Thyroid gland (tissue), 4 donors: Measurements from ENCODE around the gene ATP4A. TPM values are rescaled to one million over a fixed set of nuclear protein-coding genes. Genes with fewer than 3 reads are reported as not detected.
A peak's percentile ranks its signal among the peaks of the same experiment; 100 is the strongest.

Experiments
- DNase-seq, 2 donors: peaks; one replicate each; pipeline ENCODE4 v3.0.0-alpha.2; 2019
- H3K27ac ChIP-seq, 3 donors: fragments of 200-600 bp; sonication (generic); 1 replicate in 2 of 3; 2 replicates in 1 of 3; pipeline ENCODE4 v1.5.1; 2016 to 2019; ENCODE audit warnings: mild to moderate bottlenecking in 1 of 3, moderate library complexity in 1 of 3
- H3K27me3 ChIP-seq: fragments of 200-600 bp; sonication (generic); one replicate; pipeline ENCODE4 v1.5.1; 2019
- H3K36me3 ChIP-seq, 2 donors: fragments of 200-600 bp; sonication (generic); one replicate each; pipeline ENCODE4 v1.5.1; 2016 to 2019
- H3K4me1 ChIP-seq, 2 donors: fragments of 200-600 bp; sonication (generic); one replicate each; pipeline ENCODE4 v1.5.1; 2017 to 2019
- H3K4me3 ChIP-seq, 3 donors: fragments of 200-600 bp; sonication (generic); replicated peaks in 1 of 3; 1 replicate in 2 of 3; 2 replicates in 1 of 3; pipeline ENCODE4 v1.5.1; 2016; ENCODE audit warnings: mild to moderate bottlenecking in 1 of 3
- H3K9me3 ChIP-seq: fragments of 200-600 bp; sonication (generic); one replicate; pipeline ENCODE4 v1.5.1; 2017
- CTCF ChIP-seq, 6 experiments: fragments of 200-600 bp in 3 of 6; fragments of 450-650 bp in 3 of 6; sonication (generic) in 3 of 6; IDR thresholded peaks; one replicate each; pipeline ENCODE4 v1.5.1; 2016 to 2019; ENCODE audit warnings: antibody characterized with exemption in 6 of 6, mild to moderate bottlenecking in 2 of 6, inconsistent platforms in 1 of 6, moderate library complexity in 1 of 6
- POLR2A ChIP-seq, 2 donors: fragments of 450-650 bp; IDR thresholded peaks; one replicate each; pipeline ENCODE4 v1.6.1; 2017; ENCODE audit warnings: antibody characterized with exemption in 2 of 2, mild to moderate bottlenecking in 2 of 2, moderate library complexity in 1 of 2
- WGBS, 2 donors: methylation state at CpG; one replicate each; pipeline ENCODE4 v1.1.5; 2017; 5-methylcytosine and 5-hydroxymethylcytosine counted together
- intact Hi-C: fragments of 100-400 bp; cut with DNase I; formaldehyde crosslinking; loops from one replicate; pipeline ENCODE4 v1.15.1; 2023
- total RNA-seq, 4 donors: library from RNA; depleted of rRNA; stranded (reverse); fragments of >200 nt; gene quantifications; one replicate each; pipeline ENCODE4 v1.2.3, GENCODE V29; 2016

ATP4A gene
- total RNA-seq, 4 donors from 2014 or later, result 0.27 to 1.9 (median 0.33) TPM

DNA sequence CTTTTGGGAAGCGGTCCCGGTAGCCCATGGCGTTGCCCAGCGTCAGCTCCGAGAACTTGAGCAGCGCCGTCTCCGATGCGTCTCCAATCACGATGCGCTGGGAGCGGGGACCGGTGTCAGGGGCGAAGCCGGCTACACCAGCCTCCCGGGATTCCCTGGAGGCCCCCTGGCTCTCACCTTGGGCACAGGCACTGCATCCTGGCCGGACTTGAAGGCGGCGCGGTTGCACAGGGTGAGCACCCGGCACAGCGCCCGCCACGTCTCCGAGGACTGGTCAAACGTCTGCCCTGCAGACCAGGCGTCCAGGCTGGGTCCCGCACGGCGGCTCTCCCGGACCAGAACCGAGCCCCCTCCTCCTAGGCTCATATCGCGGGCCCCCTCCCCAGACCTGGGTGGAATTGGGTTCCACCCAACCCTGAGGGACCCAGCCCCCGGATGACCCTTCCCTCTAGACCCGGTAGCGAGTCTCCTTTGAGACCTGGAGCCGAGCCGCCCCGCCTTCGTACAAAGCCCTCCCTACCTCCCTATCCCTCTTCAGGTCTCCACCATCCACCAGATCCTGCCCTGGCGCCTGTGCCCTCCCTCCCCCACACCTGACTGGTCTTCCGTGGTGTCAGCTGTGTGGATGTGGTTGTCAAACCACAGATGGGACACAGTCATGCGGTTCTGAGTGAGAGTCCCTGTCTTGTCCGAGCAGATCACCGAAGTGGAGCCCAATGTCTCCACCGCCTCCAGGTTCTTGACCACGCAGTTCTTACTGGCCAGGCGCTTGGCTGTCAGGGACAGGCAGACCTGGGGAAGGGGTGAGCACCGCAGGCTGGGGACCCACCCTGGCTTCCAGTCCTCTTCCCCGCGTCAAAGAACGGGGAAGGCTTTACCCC lies 4.8 kb downstream of the ATP4A start:
- no peaks in the 10 kb centered on the region for H3K36me3 ChIP-seq
- peaks cover 7% of the 10 kb centered on the region for H3K27me3 ChIP-seq
- TF ChIP-seq CTCF (IDR thresholded peaks at IDR 0.05) (no peak), POLR2A (IDR thresholded peaks at IDR 0.05) (no peak)
- H3K9me3 ChIP-seq, result no peaks in the 10 kb centered on the region
- WGBS, 2 donors, result 53 to 66% methylated on average over 18 to 26 of the region's 53 CpGs
- peak overlapping the region in 1 of 3 donors; percentile 11 for H3K4me3 ChIP-seq
- H3K4me1 ChIP-seq, result peaks cover 6 to 34% of the 10 kb centered on the region in 2 donors
- DNase-seq, result no peak
- intact Hi-C loops, result no loop called here
- no peak overlapping the region for H3K27ac ChIP-seq

- peaks cover 7% of the 10 kb centered on the region for H3K27me3 ChIP-seq
- TF ChIP-seq CTCF (IDR thresholded peaks at IDR 0.05) (no peak), POLR2A (IDR thresholded peaks at IDR 0.05) (no peak)
- H3K4me3 ChIP-seq, result peak overlapping the region in 1 of 3 donors; percentile 11
- H3K9me3 ChIP-seq, result no peaks in the 10 kb centered on the region
- peaks cover 6 to 38% of the 10 kb centered on the region in 2 donors for H3K4me1 ChIP-seq
- WGBS, 2 donors, result 7 to 10% methylated on average over 37 to 49 of the region's 60 CpGs
- H3K36me3 ChIP-seq, result no peaks in the 10 kb centered on the region
- DNase-seq, result peak; percentile 62 to 75
- intact Hi-C loops, result no loop called here
- no peak overlapping the region for H3K27ac ChIP-seq
Measured at GRCh38 chr19:35557539-35558399, 5.7 kb downstream of the ATP4A start.

DNA sequence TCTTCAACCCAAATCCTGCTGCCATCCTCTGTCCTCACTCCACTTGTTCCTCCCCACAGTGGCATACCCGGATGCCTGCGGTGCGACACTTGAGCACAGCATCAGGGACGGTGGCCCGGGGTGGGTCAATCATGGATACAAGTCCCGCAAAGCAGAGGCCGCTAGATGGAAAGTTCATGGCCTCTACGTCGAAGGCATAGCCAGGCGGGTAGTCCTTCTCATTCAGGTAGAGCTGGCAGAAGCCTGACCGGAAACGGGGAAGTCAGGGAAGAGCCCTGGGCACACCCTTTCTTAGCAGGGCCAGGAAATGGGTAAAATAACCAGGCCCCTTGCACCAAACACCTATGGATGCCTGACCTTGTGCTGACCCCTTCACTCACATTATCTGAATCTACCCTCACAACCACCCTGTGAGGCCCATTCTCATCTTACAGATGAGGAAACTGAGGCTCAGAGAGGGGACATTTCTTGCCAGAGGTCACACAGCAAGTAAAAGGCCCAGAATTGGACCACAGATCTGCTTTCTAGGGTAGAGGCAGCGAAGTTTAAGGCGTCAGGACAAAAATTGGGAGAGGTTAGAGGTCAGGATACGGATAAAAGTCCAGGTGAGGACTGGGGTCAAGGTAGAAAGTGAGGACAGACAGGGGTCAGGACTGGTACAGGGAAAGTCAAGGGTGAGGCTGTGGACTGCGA lies 6.5 kb downstream of the ATP4A start:
- TF ChIP-seq POLR2A (IDR thresholded peaks at IDR 0.05) (no peak), CTCF (IDR thresholded peaks at IDR 0.05) (no peak)
- Histone ChIP-seq H3K27ac (no peak overlapping the region), H3K9me3 (no peaks in the 10 kb centered on the region), H3K4me3 (no peak overlapping the region), H3K36me3 (no peaks in the 10 kb centered on the region), H3K27me3 (peaks cover 7% of the 10 kb centered on the region), H3K4me1 (peaks cover 6 to 45% of the 10 kb centered on the region in 2 donors)
- intact Hi-C loops, result no loop called here
- no peak for DNase-seq
- 86 to 92% methylated on average over 15 to 16 of the region's 16 CpGs for WGBS, 2 donors

GRCh38 chr19:35556025-35556590 lies 7.3 kb downstream of the ATP4A start:
- TF ChIP-seq CTCF (IDR thresholded peaks at IDR 0.05) (no peak), POLR2A (IDR thresholded peaks at IDR 0.05) (no peak)
- intact Hi-C loops, result no loop called here
- H3K27me3 ChIP-seq, result peaks cover 7% of the 10 kb centered on the region

More at GRCh38 chr19:35556025-35556590, 7.3 kb downstream of the ATP4A start:
- no peak for DNase-seq
- no peaks in the 10 kb centered on the region for H3K9me3 ChIP-seq
- no peaks in the 10 kb centered on the region for H3K36me3 ChIP-seq
- H3K27ac ChIP-seq, result no peak overlapping the region
- H3K4me1 ChIP-seq, result peaks cover 13 to 53% of the 10 kb centered on the region in 2 donors
- 86% methylated on average over 9 of the region's 9 CpGs for WGBS, 2 donors
- no peak overlapping the region for H3K4me3 ChIP-seq
